Measurements from ENCODE around the gene STAC3. TPM values are rescaled to one million over a fixed set of nuclear protein-coding genes. Genes with fewer than 3 reads are reported as not detected.
"Not testable (repeated sequence)": the region's sequence is repeated elsewhere in the genome, so short reads cannot be mapped to it uniquely, and the experiment has no call there.

STAC3 gene
- total and polyA plus RNA-seq, 12 donors: 0.30 to 2.9 (median 0.98) TPM

- Histone ChIP-seq H3K27me3 (no peaks in the 10 kb centered on the region), H3K4me3 (no peak overlapping the region), H3K27ac (peak overlapping the region in 1 of 10 donors; percentile 67), H3K4me1 (peaks cover 0 to 14% (median 0%) of the 10 kb centered on the region in 9 donors), H3K9me3 (no peaks in the 10 kb centered on the region), H3K36me3 (peaks cover 0 to 99% (median 44%) of the 10 kb centered on the region in 9 donors)
- TF ChIP-seq, protein P1, sequence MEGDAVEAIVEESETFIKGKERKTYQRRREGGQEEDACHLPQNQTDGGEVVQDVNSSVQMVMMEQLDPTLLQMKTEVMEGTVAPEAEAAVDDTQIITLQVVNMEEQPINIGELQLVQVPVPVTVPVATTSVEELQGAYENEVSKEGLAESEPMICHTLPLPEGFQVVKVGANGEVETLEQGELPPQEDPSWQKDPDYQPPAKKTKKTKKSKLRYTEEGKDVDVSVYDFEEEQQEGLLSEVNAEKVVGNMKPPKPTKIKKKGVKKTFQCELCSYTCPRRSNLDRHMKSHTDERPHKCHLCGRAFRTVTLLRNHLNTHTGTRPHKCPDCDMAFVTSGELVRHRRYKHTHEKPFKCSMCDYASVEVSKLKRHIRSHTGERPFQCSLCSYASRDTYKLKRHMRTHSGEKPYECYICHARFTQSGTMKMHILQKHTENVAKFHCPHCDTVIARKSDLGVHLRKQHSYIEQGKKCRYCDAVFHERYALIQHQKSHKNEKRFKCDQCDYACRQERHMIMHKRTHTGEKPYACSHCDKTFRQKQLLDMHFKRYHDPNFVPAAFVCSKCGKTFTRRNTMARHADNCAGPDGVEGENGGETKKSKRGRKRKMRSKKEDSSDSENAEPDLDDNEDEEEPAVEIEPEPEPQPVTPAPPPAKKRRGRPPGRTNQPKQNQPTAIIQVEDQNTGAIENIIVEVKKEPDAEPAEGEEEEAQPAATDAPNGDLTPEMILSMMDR (IDR thresholded peaks at IDR 0.05): no peak
- DNase-seq (no peak), ATAC-seq (peak in 5 of 8 donors; percentile 34 to 63 (median 44))
- WGBS, 2 donors: 79 to 89% methylated on average over 9 of the region's 9 CpGs
- intact Hi-C loops (cut with DNase I): no loop called here
Measured at GRCh38 chr12:57280211-57281062, 29.4 kb upstream of the STAC3 start.

DNA sequence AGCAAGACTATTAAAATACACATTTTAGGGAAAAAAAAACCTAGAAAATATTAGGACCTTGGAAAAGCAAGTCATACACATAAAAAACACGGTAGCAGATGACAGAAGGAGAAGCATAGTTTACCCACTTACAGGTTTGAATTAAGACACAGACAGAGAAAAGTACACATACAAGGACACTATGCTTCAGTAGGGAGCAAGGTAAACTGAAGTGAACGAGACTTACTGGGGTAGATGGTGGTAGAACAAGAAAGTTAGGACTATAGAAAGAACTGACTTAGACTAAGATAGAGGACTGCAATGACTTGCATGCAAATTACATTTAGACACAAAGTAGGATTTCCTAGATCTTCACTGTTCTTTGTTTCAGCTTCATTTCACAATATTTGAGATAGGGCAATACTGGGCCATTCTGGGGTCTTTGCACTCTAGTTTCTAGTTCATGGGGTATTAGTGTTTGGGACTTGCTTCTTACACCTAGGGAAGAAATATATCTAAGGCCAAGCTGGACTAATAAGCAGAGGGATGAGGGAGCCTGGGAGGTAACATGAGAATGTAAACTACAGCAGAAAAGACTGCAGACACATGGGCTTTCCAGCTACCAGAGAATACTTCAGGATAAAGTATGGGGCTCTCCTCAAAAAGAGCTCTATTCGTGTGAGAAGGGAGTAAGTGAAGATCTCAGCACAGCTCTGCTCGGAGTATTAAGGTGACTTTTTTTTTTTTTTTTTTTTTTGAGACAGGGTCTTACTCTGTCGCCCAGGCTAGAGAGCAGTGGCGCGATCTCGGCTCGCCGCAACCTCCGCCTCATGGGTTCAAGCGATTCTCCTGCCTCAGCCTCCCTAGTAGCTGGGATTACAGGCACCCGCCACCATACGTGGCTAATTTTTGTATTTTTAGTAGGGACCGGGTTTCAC lies 27.7 kb upstream of the STAC3 start:
- no peak for ATAC-seq
- 96 to 97% methylated on average over 15 of the region's 15 CpGs for WGBS, 2 donors

DNA sequence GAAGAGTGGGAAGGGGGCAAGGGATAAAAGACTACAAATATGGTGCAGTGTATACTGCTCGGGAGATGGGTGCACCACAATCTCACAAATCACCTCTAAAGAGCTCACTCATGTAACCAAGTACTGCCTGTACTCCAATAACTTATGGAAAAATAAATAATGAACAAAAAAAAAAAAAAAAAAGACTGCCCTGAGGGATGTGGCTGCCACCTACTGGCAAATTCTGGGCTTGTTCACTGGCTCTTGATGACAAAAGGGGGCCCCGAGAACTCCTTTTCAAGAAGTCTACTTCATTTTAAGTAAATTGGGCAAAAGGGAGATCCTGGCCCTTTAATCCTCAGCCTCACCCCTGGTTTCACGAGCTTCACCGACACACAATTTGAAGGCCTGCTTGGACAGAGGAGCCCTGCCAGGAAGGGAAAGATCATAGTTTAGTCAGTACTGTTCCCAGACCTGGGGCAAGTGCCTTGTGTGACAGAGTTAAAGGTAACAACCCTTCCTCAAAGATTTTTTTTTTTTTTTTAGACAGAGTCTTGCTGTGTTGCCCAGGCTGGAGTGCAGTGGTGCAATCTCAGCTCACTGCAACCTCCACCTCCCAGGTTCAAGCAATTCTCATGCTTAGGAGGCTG lies 26.1 kb upstream of the STAC3 start:
- H3K27me3 ChIP-seq: no peaks in the 10 kb centered on the region
- no peak for DNase-seq
- peaks cover 0 to 95% (median 32%) of the 10 kb centered on the region in 9 donors for H3K36me3 ChIP-seq
- intact Hi-C loops (cut with DNase I): loop anchor here in 2 of 10 donors (5.0 kb wide), 1 partner anchor 65 kb away; no protein-coding TSS in a partner anchor
- H3K9me3 ChIP-seq: no peaks in the 10 kb centered on the region
- ATAC-seq: peak in 1 of 8 donors; percentile 32
- peaks cover 3 to 23% (median 17%) of the 10 kb centered on the region in 9 donors for H3K4me1 ChIP-seq
- TF ChIP-seq, protein P1 (IDR thresholded peaks at IDR 0.05): peak in 8 of 9 donors; percentile 20 to 60 (median 52)
- peak overlapping the region in 1 of 10 donors; percentile 48 for H3K27ac ChIP-seq
- WGBS, 2 donors: 46 to 50% methylated on average over 4 of the region's 4 CpGs
- no peak overlapping the region for H3K4me3 ChIP-seq

More for the DNA sequence above, 27.7 kb upstream of the STAC3 start:
- no peaks in the 10 kb centered on the region for H3K9me3 ChIP-seq
- no peak for DNase-seq
- TF ChIP-seq, protein P1 (IDR thresholded peaks at IDR 0.05): no peak
- H3K4me1 ChIP-seq: peaks cover 0 to 14% (median under 1%) of the 10 kb centered on the region in 9 donors
- no peaks in the 10 kb centered on the region for H3K27me3 ChIP-seq
- H3K27ac ChIP-seq: no peak overlapping the region
- intact Hi-C loops (cut with DNase I): loop anchor here in 2 of 10 donors (5.0 kb wide), 1 partner anchor 66 kb away; no protein-coding TSS in a partner anchor
- H3K4me3 ChIP-seq: no peak overlapping the region
- peaks cover 0 to 96% (median 38%) of the 10 kb centered on the region in 9 donors for H3K36me3 ChIP-seq

- Histone ChIP-seq H3K36me3 (peaks cover 0 to 95% (median 32%) of the 10 kb centered on the region in 9 donors), H3K4me1 (peaks cover 3 to 31% (median 20%) of the 10 kb centered on the region in 9 donors)
- not testable (repeated sequence) for H3K27me3 ChIP-seq, ATAC-seq, H3K4me3 ChIP-seq, DNase-seq, H3K27ac ChIP-seq, H3K9me3 ChIP-seq
- intact Hi-C loops (cut with DNase I): loop anchor here in 2 of 10 donors (5.0 kb wide), 1 partner anchor 64 kb away; no protein-coding TSS in a partner anchor
- 97 to 99% methylated on average over 6 of the region's 6 CpGs for WGBS, 2 donors
Measured at GRCh38 chr12:57276233-57276632, 25.2 kb upstream of the STAC3 start.

Measured in heart right ventricle (tissue), 16 donors.